K562 (cell line): ENCODE measurements around the gene SYNE1. TPM values are rescaled to one million over a fixed set of nuclear protein-coding genes. Genes with fewer than 3 reads are reported as not detected.

Experiments
- BHLHE40 ChIP-seq: IDR thresholded peaks from 2 replicates; pipeline ENCODE4 v1.6.1; 2011; ENCODE audit warnings: low read length, improper control_type of control experiment
- BRD9 ChIP-seq: fragments of 450-650 bp; IDR thresholded peaks from 2 replicates; pipeline ENCODE4 v1.6.1; 2018; ENCODE audit warnings: low read depth; ENCODE audit not compliant: partially characterized antibody
- BRF1 ChIP-seq: IDR thresholded peaks from 3 replicates; pipeline ENCODE4 v1.6.1; 2011; ENCODE audit warnings: borderline replicate concordance, mild to moderate bottlenecking; ENCODE audit not compliant: insufficient read length; ENCODE audit errors: extremely low read depth
- DNMT1 ChIP-seq: fragments of 450-650 bp; IDR thresholded peaks from 2 replicates; pipeline ENCODE4 v1.6.1; 2016; ENCODE audit warnings: antibody characterized with exemption, mild to moderate bottlenecking
- ELF4 ChIP-seq: fragments of 450-650 bp; formaldehyde crosslinking; IDR thresholded peaks from 2 replicates; pipeline ENCODE4 v1.4.0; 2022; ENCODE audit warnings: missing genetic modification characterization
- ILF3 ChIP-seq: fragments of 450-650 bp; IDR thresholded peaks from 2 replicates; pipeline ENCODE4 v1.6.1; 2018; ENCODE audit warnings: antibody characterized with exemption, mild to moderate bottlenecking, moderate library complexity, borderline replicate concordance
- MTA1 ChIP-seq: fragments of 450-650 bp; IDR thresholded peaks from 2 replicates; pipeline ENCODE4 v1.6.1; 2017; ENCODE audit warnings: borderline replicate concordance
- NFYB ChIP-seq: IDR thresholded peaks from 2 replicates; pipeline ENCODE4 v1.6.1; 2011; ENCODE audit warnings: mild to moderate bottlenecking, moderate library complexity; ENCODE audit not compliant: insufficient read length; ENCODE audit errors: extremely low read depth
- NR2F6 ChIP-seq: fragments of 450-650 bp; formaldehyde crosslinking; IDR thresholded peaks from 2 replicates; pipeline ENCODE4 v1.4.0; 2020; ENCODE audit warnings: mild to moderate bottlenecking
- PHF20 ChIP-seq: fragments of 450-650 bp; IDR thresholded peaks from 2 replicates; pipeline ENCODE4 v1.6.1; 2018; ENCODE audit not compliant: partially characterized antibody
- RHOXF2B ChIP-seq: fragments of 250-450 bp; sonication (Bioruptor Pico); conservative IDR thresholded peaks from 2 replicates; pipeline ENCODE4 v1.5.1; 2021
- TAF15 ChIP-seq: fragments of 200-400 bp; formaldehyde crosslinking; IDR thresholded peaks from 2 replicates; pipeline ENCODE4 v1.6.1; 2017; ENCODE audit warnings: mild to moderate bottlenecking, low read depth, low read length, moderate library complexity
- TBP ChIP-seq: optimal IDR thresholded peaks from 2 replicates; pipeline ENCODE3; 2011; ENCODE audit warnings: low read depth, low read length, improper control_type of control experiment
- ZNF41 ChIP-seq: fragments of 250-450 bp; sonication (Bioruptor Pico); conservative IDR thresholded peaks from 2 replicates; pipeline ENCODE4 v1.4.0; 2020; ENCODE audit warnings: mild to moderate bottlenecking
- ZNF695 ChIP-seq: fragments of 450-650 bp; formaldehyde crosslinking; IDR thresholded peaks from 2 replicates; pipeline ENCODE4 v1.4.0; 2020; ENCODE audit warnings: mild to moderate bottlenecking, moderate library complexity
- polyA plus RNA-seq, 8 experiments: library from polyadenylated mRNA; depleted of rRNA in 4 of 8; stranded (reverse) in 5 of 8; unstranded in 3 of 8; fragments of >200 nt; fragmentation: Nextera tagmentation in 2 of 8; fragmentation: Illumina TruSeq in 1 of 8; extraction: Ambion mirVana in 2 of 8; extraction: Trizol in 1 of 8; gene quantifications; 2 replicates each; pipeline versions ENCODE4 v1.2.1 to v1.2.3, GENCODE V29; 2011 to 2014; ENCODE audit warnings: inconsistent platforms in 1 of 8, missing spikeins in 1 of 8
- total RNA-seq, 7 experiments: library from RNA; depleted of rRNA in 6 of 7; stranded (reverse); fragments of >200 nt in 6 of 7; fragmentation: Illumina TruSeq in 2 of 7; extraction: Trizol in 2 of 7; gene quantifications; 2 replicates each; pipeline versions ENCODE4 v1.2.1 to v1.2.3, GENCODE V29; 2011 to 2021; ENCODE audit warnings: low replicate concordance in 1 of 7
- TF ChIP-seq, protein P1 (sequence below), 2 experiments: fragments of 450-650 bp; IDR thresholded peaks; 2 replicates each; pipeline ENCODE4 v1.6.1; 2018; ENCODE audit warnings: mild to moderate bottlenecking in 2 of 2, low read depth in 1 of 2; ENCODE audit not compliant: partially characterized antibody in 2 of 2
- TF ChIP-seq, protein P2 (sequence below): fragments of 250-450 bp; sonication (Bioruptor Pico); IDR thresholded peaks from 2 replicates; pipeline ENCODE4 v1.9.0; 2021; ENCODE audit warnings: mild to moderate bottlenecking, inconsistent platforms
- TF ChIP-seq, protein P3 (sequence below): sonication (generic); formaldehyde crosslinking; IDR thresholded peaks from 2 replicates; pipeline ENCODE4 v1.8.1; 2022; ENCODE audit warnings: missing genetic modification reagents
- TF ChIP-seq, protein P4 (sequence below): sonication (generic); formaldehyde crosslinking; IDR thresholded peaks from 2 replicates; pipeline ENCODE4 v1.8.0; 2022; ENCODE audit warnings: mild to moderate bottlenecking, missing genetic modification reagents, borderline replicate concordance

Gene SYNE1
- total and polyA plus RNA-seq, 9 of the 15 experiments (the other 6 are each of a cell fraction or from before 2014, with no cell fraction given), result under 0.01 to 0.42 (median 0.08) TPM; not detected in 1

DNA sequence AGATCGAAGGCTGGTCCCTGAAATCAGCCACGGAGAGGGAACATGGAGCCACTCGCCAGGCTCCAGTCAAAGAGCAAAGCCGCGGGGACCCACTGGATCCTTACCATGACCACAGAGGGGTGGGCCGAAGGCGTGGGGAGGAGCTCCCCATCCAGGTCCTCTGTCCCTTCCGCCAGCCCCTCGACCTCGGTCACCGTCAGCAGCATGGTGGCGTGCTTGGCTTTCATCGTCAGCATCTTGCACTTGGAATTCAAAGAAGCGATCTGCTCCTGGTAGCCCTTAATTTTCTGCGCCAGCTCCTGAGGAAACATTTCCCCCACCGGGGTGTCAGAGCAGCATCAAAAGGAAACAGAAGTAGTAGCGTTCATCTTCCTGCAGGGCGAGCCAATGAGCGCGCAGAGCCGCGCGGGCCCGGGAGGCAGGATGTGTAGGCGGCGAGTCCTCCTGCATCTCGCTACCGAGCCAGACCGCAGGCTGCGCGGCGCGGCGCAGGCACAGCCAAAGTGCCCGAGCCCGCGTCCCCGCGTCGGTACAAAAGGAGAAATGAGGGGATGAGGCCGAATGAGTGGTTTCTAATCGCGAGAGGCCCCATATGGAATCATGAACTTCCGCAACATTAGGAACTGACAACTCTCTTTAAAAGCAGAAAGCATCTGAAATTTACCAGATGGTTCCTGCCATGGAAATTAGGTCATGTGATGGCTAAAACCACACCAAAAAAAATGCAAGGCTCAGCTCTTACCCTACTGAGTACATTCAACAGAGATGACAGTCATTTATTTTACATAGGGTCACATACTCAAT is 335.2 kb downstream of the SYNE1 start (continued):
- TF ChIP-seq, protein P1, sequence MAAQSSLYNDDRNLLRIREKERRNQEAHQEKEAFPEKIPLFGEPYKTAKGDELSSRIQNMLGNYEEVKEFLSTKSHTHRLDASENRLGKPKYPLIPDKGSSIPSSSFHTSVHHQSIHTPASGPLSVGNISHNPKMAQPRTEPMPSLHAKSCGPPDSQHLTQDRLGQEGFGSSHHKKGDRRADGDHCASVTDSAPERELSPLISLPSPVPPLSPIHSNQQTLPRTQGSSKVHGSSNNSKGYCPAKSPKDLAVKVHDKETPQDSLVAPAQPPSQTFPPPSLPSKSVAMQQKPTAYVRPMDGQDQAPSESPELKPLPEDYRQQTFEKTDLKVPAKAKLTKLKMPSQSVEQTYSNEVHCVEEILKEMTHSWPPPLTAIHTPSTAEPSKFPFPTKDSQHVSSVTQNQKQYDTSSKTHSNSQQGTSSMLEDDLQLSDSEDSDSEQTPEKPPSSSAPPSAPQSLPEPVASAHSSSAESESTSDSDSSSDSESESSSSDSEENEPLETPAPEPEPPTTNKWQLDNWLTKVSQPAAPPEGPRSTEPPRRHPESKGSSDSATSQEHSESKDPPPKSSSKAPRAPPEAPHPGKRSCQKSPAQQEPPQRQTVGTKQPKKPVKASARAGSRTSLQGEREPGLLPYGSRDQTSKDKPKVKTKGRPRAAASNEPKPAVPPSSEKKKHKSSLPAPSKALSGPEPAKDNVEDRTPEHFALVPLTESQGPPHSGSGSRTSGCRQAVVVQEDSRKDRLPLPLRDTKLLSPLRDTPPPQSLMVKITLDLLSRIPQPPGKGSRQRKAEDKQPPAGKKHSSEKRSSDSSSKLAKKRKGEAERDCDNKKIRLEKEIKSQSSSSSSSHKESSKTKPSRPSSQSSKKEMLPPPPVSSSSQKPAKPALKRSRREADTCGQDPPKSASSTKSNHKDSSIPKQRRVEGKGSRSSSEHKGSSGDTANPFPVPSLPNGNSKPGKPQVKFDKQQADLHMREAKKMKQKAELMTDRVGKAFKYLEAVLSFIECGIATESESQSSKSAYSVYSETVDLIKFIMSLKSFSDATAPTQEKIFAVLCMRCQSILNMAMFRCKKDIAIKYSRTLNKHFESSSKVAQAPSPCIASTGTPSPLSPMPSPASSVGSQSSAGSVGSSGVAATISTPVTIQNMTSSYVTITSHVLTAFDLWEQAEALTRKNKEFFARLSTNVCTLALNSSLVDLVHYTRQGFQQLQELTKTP (IDR thresholded peaks at IDR 0.05; ENCODE audit: low read depth in 1 of 2, partially characterized antibody in 2 of 2), result no peak
- TF ChIP-seq PHF20 (no peak), ELF4 (no peak), TBP (no peak), BRD9 (no peak), NR2F6 (no peak), ZNF695 (no peak), NFYB (peak; percentile 47), BHLHE40 (no peak), BRF1 (no peak), TAF15 (no peak), ZNF41 (no peak), RHOXF2B (no peak), DNMT1 (no peak), ILF3 (no peak), MTA1 (no peak)
- TF ChIP-seq, protein P2, sequence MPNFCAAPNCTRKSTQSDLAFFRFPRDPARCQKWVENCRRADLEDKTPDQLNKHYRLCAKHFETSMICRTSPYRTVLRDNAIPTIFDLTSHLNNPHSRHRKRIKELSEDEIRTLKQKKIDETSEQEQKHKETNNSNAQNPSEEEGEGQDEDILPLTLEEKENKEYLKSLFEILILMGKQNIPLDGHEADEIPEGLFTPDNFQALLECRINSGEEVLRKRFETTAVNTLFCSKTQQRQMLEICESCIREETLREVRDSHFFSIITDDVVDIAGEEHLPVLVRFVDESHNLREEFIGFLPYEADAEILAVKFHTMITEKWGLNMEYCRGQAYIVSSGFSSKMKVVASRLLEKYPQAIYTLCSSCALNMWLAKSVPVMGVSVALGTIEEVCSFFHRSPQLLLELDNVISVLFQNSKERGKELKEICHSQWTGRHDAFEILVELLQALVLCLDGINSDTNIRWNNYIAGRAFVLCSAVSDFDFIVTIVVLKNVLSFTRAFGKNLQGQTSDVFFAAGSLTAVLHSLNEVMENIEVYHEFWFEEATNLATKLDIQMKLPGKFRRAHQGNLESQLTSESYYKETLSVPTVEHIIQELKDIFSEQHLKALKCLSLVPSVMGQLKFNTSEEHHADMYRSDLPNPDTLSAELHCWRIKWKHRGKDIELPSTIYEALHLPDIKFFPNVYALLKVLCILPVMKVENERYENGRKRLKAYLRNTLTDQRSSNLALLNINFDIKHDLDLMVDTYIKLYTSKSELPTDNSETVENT, result no peak
- TF ChIP-seq, protein P3, sequence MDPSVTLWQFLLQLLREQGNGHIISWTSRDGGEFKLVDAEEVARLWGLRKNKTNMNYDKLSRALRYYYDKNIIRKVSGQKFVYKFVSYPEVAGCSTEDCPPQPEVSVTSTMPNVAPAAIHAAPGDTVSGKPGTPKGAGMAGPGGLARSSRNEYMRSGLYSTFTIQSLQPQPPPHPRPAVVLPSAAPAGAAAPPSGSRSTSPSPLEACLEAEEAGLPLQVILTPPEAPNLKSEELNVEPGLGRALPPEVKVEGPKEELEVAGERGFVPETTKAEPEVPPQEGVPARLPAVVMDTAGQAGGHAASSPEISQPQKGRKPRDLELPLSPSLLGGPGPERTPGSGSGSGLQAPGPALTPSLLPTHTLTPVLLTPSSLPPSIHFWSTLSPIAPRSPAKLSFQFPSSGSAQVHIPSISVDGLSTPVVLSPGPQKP (CRISPR knock-in tag), result no peak
- TF ChIP-seq, protein P4, sequence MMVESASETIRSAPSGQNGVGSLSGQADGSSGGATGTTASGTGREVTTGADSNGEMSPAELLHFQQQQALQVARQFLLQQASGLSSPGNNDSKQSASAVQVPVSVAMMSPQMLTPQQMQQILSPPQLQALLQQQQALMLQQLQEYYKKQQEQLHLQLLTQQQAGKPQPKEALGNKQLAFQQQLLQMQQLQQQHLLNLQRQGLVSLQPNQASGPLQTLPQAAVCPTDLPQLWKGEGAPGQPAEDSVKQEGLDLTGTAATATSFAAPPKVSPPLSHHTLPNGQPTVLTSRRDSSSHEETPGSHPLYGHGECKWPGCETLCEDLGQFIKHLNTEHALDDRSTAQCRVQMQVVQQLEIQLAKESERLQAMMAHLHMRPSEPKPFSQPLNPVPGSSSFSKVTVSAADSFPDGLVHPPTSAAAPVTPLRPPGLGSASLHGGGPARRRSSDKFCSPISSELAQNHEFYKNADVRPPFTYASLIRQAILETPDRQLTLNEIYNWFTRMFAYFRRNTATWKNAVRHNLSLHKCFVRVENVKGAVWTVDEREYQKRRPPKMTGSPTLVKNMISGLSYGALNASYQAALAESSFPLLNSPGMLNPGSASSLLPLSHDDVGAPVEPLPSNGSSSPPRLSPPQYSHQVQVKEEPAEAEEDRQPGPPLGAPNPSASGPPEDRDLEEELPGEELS (CRISPR knock-in tag), result no peak
